KOPT-K1 (cell line): ENCODE data around the gene SEMA3G.

Experiments used
- H3K27ac ChIP-seq: fragments of 200-600 bp; sonication (generic); 2 replicates; pipeline ENCODE4 v1.5.1; 2016; ENCODE audit warnings: antibody characterized with exemption, mild to moderate bottlenecking, low read depth, low read length; ENCODE audit not compliant: poor library complexity, severe bottlenecking
- H3K36me3 ChIP-seq: fragments of 200-600 bp; sonication (generic); 2 replicates; pipeline ENCODE4 v1.5.1; 2017; ENCODE audit warnings: antibody characterized with exemption, mild to moderate bottlenecking, low read length, moderate library complexity; ENCODE audit not compliant: insufficient read depth
- H3K9me3 ChIP-seq: fragments of 200-600 bp; sonication (generic); 2 replicates; pipeline ENCODE4 v1.5.1; 2017; ENCODE audit warnings: antibody characterized with exemption, low read length, mild to moderate bottlenecking; ENCODE audit not compliant: insufficient read depth, poor library complexity, severe bottlenecking

The SEMA3G gene

GRCh38 chr3:52444860-52445793, at the start of gene SEMA3G:
Gene SEMA3G (minus strand): TSS chr3:52445103. CDS start chr3:52445027, 76 bp downstream.
- Histone ChIP-seq H3K27ac (no peak within 1 kb of the TSS), H3K9me3 (no peaks in the 10 kb centered on the region), H3K36me3 (no peaks in the 10 kb centered on the region)

GRCh38 chr3:52494445-52494844, 49.5 kb upstream of the SEMA3G start:
- Histone ChIP-seq H3K9me3 (no peaks in the 10 kb centered on the region), H3K27ac (no peak overlapping the region)

GRCh38 chr3:52493232-52494017, 48.5 kb upstream of the SEMA3G start:
- Histone ChIP-seq H3K9me3 (no peaks in the 10 kb centered on the region), H3K36me3 (peaks cover 52% of the 10 kb centered on the region), H3K27ac (no peak overlapping the region)

More at GRCh38 chr3:52494445-52494844, 49.5 kb upstream of the SEMA3G start:
- peaks cover 43% of the 10 kb centered on the region for H3K36me3 ChIP-seq

- Histone ChIP-seq H3K36me3 (peaks cover 65% of the 10 kb centered on the region), H3K27ac (no peak overlapping the region)
These were observed 47.2 kb upstream of the SEMA3G start for GRCh38 chr3:52492059-52492458.

GRCh38 chr3:52490939-52491526, 46.1 kb upstream of the SEMA3G start:
- Histone ChIP-seq H3K36me3 (peaks cover 76% of the 10 kb centered on the region), H3K9me3 (no peaks in the 10 kb centered on the region), H3K27ac (no peak overlapping the region)

More at GRCh38 chr3:52492059-52492458, 47.2 kb upstream of the SEMA3G start:
- no peaks in the 10 kb centered on the region for H3K9me3 ChIP-seq

GRCh38 chr3:52490035-52490938, 45.4 kb upstream of the SEMA3G start:
- no peak overlapping the region for H3K27ac ChIP-seq
- no peaks in the 10 kb centered on the region for H3K9me3 ChIP-seq
- peaks cover 83% of the 10 kb centered on the region for H3K36me3 ChIP-seq

- Histone ChIP-seq H3K36me3 (peaks cover 91% of the 10 kb centered on the region), H3K9me3 (no peaks in the 10 kb centered on the region), H3K27ac (no peak overlapping the region)
These were observed 44.5 kb upstream of the SEMA3G start for GRCh38 chr3:52489453-52489852.

- H3K27ac ChIP-seq = no peak overlapping the region
- H3K9me3 ChIP-seq = no peaks in the 10 kb centered on the region
- H3K36me3 ChIP-seq = peaks cover 96% of the 10 kb centered on the region
These were observed 43.8 kb upstream of the SEMA3G start for GRCh38 chr3:52488746-52489145.

GRCh38 chr3:52487788-52488691, 43.1 kb upstream of the SEMA3G start:
- H3K36me3 ChIP-seq = peaks cover 96% of the 10 kb centered on the region
- H3K27ac ChIP-seq = no peak overlapping the region
- H3K9me3 ChIP-seq = no peaks in the 10 kb centered on the region

GRCh38 chr3:52487050-52487787, 42.3 kb upstream of the SEMA3G start:
- Histone ChIP-seq H3K9me3 (no peaks in the 10 kb centered on the region), H3K27ac (no peak overlapping the region), H3K36me3 (peaks cover 96% of the 10 kb centered on the region)

GRCh38 chr3:52484680-52485461, 40.0 kb upstream of the SEMA3G start:
- Histone ChIP-seq H3K36me3 (peaks cover 96% of the 10 kb centered on the region), H3K9me3 (no peaks in the 10 kb centered on the region), H3K27ac (no peak overlapping the region)

GRCh38 chr3:52483577-52484381, 38.9 kb upstream of the SEMA3G start:
- Histone ChIP-seq H3K27ac (no peak overlapping the region), H3K9me3 (no peaks in the 10 kb centered on the region), H3K36me3 (peaks cover 96% of the 10 kb centered on the region)
